Measurements from ENCODE around the gene GNG12. TPM values are rescaled to one million over a fixed set of nuclear protein-coding genes. Genes with fewer than 3 reads are reported as not detected.
"Not testable (repeated sequence)": the region's sequence is repeated elsewhere in the genome, so short reads cannot be mapped to it uniquely, and the experiment has no call there.

GNG12 gene
- polyA plus RNA-seq, 1 experiment: 185 TPM

- ChIA-PET CTCF (interaction anchor here (0.6 kb wide), 1 partner anchor 98 kb away, joined by 3 read pairs; no protein-coding TSS in a partner anchor), POLR2A (no interaction called here)
- Histone ChIP-seq H3K27ac (ENCODE audit: low read depth, low read length) (no peak overlapping the region), H3K4me3 (ENCODE audit: low read depth, low read length) (no peak overlapping the region), H3K9me3 (ENCODE audit: control insufficient read depth, insufficient read depth, low read length) (no peaks in the 10 kb centered on the region), H3K27me3 (ENCODE audit: control insufficient read depth, insufficient read depth, low read length) (no peaks in the 10 kb centered on the region)
- DNase-seq (ENCODE audit: low read depth, low spot score): no peak
- no peak for TF ChIP-seq CTCF (IDR thresholded peaks at IDR 0.05; ENCODE audit: low read depth, low read length)
Measured at GRCh38 chr1:67662884-67663283, 170.4 kb downstream of the GNG12 start.

GRCh38 chr1:67659229-67659628, 174.0 kb downstream of the GNG12 start:
- ChIA-PET CTCF (no interaction called here), POLR2A (no interaction called here)
- TF ChIP-seq CTCF (IDR thresholded peaks at IDR 0.05; ENCODE audit: low read depth, low read length): no peak
- Histone ChIP-seq H3K27me3 (ENCODE audit: control insufficient read depth, insufficient read depth, low read length) (no peaks in the 10 kb centered on the region), H3K4me3 (ENCODE audit: low read depth, low read length) (no peak overlapping the region), H3K27ac (ENCODE audit: low read depth, low read length) (no peak overlapping the region), H3K9me3 (ENCODE audit: control insufficient read depth, insufficient read depth, low read length) (no peaks in the 10 kb centered on the region)
- DNase-seq (ENCODE audit: low read depth, low spot score): no peak

GRCh38 chr1:67657152-67657551, 176.1 kb downstream of the GNG12 start:
- DNase-seq (ENCODE audit: low read depth, low spot score); POLR2A ChIA-PET; H3K4me3 ChIP-seq (ENCODE audit: low read depth, low read length); H3K27ac ChIP-seq (ENCODE audit: low read depth, low read length); H3K9me3 ChIP-seq (ENCODE audit: control insufficient read depth, insufficient read depth, low read length); H3K27me3 ChIP-seq (ENCODE audit: control insufficient read depth, insufficient read depth, low read length): not testable (repeated sequence)
- CTCF ChIA-PET: interaction anchor here (1.0 kb wide), 1 partner anchor 96 kb away, joined by 4 read pairs; no protein-coding TSS in a partner anchor

GRCh38 chr1:67655581-67655980, 177.7 kb downstream of the GNG12 start:
- Histone ChIP-seq H3K4me3 (ENCODE audit: low read depth, low read length) (no peak overlapping the region), H3K27ac (ENCODE audit: low read depth, low read length) (no peak overlapping the region), H3K9me3 (ENCODE audit: control insufficient read depth, insufficient read depth, low read length) (no peaks in the 10 kb centered on the region), H3K27me3 (ENCODE audit: control insufficient read depth, insufficient read depth, low read length) (no peaks in the 10 kb centered on the region)
- DNase-seq (ENCODE audit: low read depth, low spot score): no peak
- no peak for TF ChIP-seq CTCF (IDR thresholded peaks at IDR 0.05; ENCODE audit: low read depth, low read length)
- ChIA-PET POLR2A (no interaction called here), CTCF (interaction anchor here (1.6 kb wide), 1 partner anchor 29 kb away, joined by 8 read pairs; the partner anchor contains the start of gene GADD45A)

GRCh38 chr1:67653304-67653703, 180.0 kb downstream of the GNG12 start:
- no peak for DNase-seq (ENCODE audit: low read depth, low spot score)
- Histone ChIP-seq H3K4me3 (ENCODE audit: low read depth, low read length) (no peak overlapping the region), H3K9me3 (ENCODE audit: control insufficient read depth, insufficient read depth, low read length) (no peaks in the 10 kb centered on the region), H3K27ac (ENCODE audit: low read depth, low read length) (peak overlapping the region; percentile 73), H3K27me3 (ENCODE audit: control insufficient read depth, insufficient read depth, low read length) (no peaks in the 10 kb centered on the region)
- ChIA-PET POLR2A (interaction anchor here (1.0 to 1.6 kb wide), 3 partner anchors 32 to 34 kb away, joined by 3 to 8 read pairs (median 4); partner anchors contain the start of gene GADD45A), CTCF (no interaction called here)
- no peak for TF ChIP-seq CTCF (IDR thresholded peaks at IDR 0.05; ENCODE audit: low read depth, low read length)

Measured in AG04450 (cell line).